ENCODE data around the gene TMEM217. TPM values are rescaled to one million over a fixed set of nuclear protein-coding genes. Genes with fewer than 3 reads are reported as not detected.
"Not testable (repeated sequence)": the region's sequence is repeated elsewhere in the genome, so short reads cannot be mapped to it uniquely, and the experiment has no call there.

TMEM217 gene
- total and polyA plus RNA-seq, 2 experiments from 2014 or later, result 1.3 to 4.5 TPM

- no peaks in the 10 kb centered on the region for H3K27me3 ChIP-seq
- no peak for DNase-seq (ENCODE audit: low read depth in 1 of 2, low spot score in 1 of 2)
- H3K36me3 ChIP-seq, result no peaks in the 10 kb centered on the region
- H3K4me1 ChIP-seq (ENCODE audit: low read depth), result no peaks in the 10 kb centered on the region
- H3K27ac ChIP-seq, result no peak overlapping the region
- TF ChIP-seq, protein P1, sequence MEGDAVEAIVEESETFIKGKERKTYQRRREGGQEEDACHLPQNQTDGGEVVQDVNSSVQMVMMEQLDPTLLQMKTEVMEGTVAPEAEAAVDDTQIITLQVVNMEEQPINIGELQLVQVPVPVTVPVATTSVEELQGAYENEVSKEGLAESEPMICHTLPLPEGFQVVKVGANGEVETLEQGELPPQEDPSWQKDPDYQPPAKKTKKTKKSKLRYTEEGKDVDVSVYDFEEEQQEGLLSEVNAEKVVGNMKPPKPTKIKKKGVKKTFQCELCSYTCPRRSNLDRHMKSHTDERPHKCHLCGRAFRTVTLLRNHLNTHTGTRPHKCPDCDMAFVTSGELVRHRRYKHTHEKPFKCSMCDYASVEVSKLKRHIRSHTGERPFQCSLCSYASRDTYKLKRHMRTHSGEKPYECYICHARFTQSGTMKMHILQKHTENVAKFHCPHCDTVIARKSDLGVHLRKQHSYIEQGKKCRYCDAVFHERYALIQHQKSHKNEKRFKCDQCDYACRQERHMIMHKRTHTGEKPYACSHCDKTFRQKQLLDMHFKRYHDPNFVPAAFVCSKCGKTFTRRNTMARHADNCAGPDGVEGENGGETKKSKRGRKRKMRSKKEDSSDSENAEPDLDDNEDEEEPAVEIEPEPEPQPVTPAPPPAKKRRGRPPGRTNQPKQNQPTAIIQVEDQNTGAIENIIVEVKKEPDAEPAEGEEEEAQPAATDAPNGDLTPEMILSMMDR (IDR thresholded peaks at IDR 0.05; ENCODE audit: low read depth, low read length), result no peak
- H3K4me3 ChIP-seq, result no peak overlapping the region
- H3K9me3 ChIP-seq (ENCODE audit: low read depth), result no peaks in the 10 kb centered on the region
These were observed 57.9 kb downstream of the TMEM217 start for GRCh38 chr6:37200085-37200484.

GRCh38 chr6:37196451-37196850, 61.5 kb downstream of the TMEM217 start:
- H3K36me3 ChIP-seq; H3K9me3 ChIP-seq (ENCODE audit: low read depth); H3K27ac ChIP-seq; H3K4me1 ChIP-seq (ENCODE audit: low read depth); H3K4me3 ChIP-seq; DNase-seq (ENCODE audit: low read depth in 1 of 2, low spot score in 1 of 2); H3K27me3 ChIP-seq: not testable (repeated sequence)

- H3K9me3 ChIP-seq (ENCODE audit: low read depth); H3K27me3 ChIP-seq; DNase-seq (ENCODE audit: low read depth in 1 of 2, low spot score in 1 of 2); H3K27ac ChIP-seq; H3K4me3 ChIP-seq; H3K4me1 ChIP-seq (ENCODE audit: low read depth); H3K36me3 ChIP-seq: not testable (repeated sequence)
These were observed 63.1 kb downstream of the TMEM217 start for GRCh38 chr6:37194886-37195285.

DNA sequence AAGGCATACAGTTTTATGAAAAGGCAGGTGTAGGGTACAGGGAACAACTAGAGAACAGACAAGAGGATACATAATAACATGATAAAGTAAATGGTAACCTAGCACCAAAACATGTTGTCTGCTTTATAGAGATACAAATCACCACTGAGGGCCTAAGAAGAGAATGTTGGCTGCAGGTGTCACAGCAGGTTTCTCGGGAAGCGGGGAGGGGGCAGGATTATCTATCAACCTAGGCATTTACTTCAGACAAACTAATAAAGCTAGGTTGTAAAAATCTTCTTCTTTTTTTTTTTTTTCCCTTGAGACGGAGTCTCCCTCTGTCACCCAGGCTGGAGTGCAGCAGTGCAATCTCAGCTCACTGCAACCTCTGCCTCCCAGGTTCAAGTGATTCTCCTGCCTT, 65.3 kb downstream of the TMEM217 start:
- TF ChIP-seq, protein P1 (IDR thresholded peaks at IDR 0.05; ENCODE audit: low read depth, low read length), result no peak
- Histone ChIP-seq H3K27me3 (no peaks in the 10 kb centered on the region), H3K27ac (no peak overlapping the region), H3K9me3 (ENCODE audit: low read depth) (no peaks in the 10 kb centered on the region), H3K4me3 (no peak overlapping the region), H3K36me3 (no peaks in the 10 kb centered on the region), H3K4me1 (ENCODE audit: low read depth) (no peaks in the 10 kb centered on the region)
- no peak for DNase-seq (ENCODE audit: low read depth in 1 of 2, low spot score in 1 of 2)

GRCh38 chr6:37190159-37190535, 67.8 kb downstream of the TMEM217 start:
- TF ChIP-seq, protein P1 (IDR thresholded peaks at IDR 0.05; ENCODE audit: low read depth, low read length), result no peak
- Histone ChIP-seq H3K9me3 (ENCODE audit: low read depth) (no peaks in the 10 kb centered on the region), H3K27ac (no peak overlapping the region), H3K36me3 (no peaks in the 10 kb centered on the region), H3K27me3 (no peaks in the 10 kb centered on the region), H3K4me3 (no peak overlapping the region), H3K4me1 (ENCODE audit: low read depth) (no peaks in the 10 kb centered on the region)
- no peak for DNase-seq (ENCODE audit: low read depth in 1 of 2, low spot score in 1 of 2)

- no peak overlapping the region for H3K27ac ChIP-seq
- TF ChIP-seq, protein P1 (IDR thresholded peaks at IDR 0.05; ENCODE audit: low read depth, low read length), result no peak
- no peaks in the 10 kb centered on the region for H3K9me3 ChIP-seq (ENCODE audit: low read depth)
- no peaks in the 10 kb centered on the region for H3K27me3 ChIP-seq
- no peaks in the 10 kb centered on the region for H3K4me1 ChIP-seq (ENCODE audit: low read depth)
- no peak for DNase-seq (ENCODE audit: low read depth in 1 of 2, low spot score in 1 of 2)
- no peak overlapping the region for H3K4me3 ChIP-seq
- no peaks in the 10 kb centered on the region for H3K36me3 ChIP-seq
These were observed 68.9 kb downstream of the TMEM217 start for GRCh38 chr6:37188962-37189510.
